ENCODE results near the gene LRRC57.
"Not testable (repeated sequence)": the region's sequence is repeated elsewhere in the genome, so short reads cannot be mapped to it uniquely, and the experiment has no call there.

GRCh38 chr15:42556550-42557207, 8.1 kb upstream of the LRRC57 start:
- TF ChIP-seq CTCF, POLR2A (IDR thresholded peaks at IDR 0.05): not testable (repeated sequence)
